Large intestine (tissue), 3 donors: ENCODE results near the gene HOXD4. TPM values are rescaled to one million over a fixed set of nuclear protein-coding genes. Genes with fewer than 3 reads are reported as not detected.
A peak's percentile ranks its signal among the peaks of the same experiment; 100 is the strongest.

Experiments used
- DNase-seq, 2 donors: peaks; one replicate each; pipeline versions ENCODE4 v3.0.0 to v3.0.0-alpha.2; 2013
- H3K27ac ChIP-seq: one replicate; pipeline ENCODE4 v1.5.1; 2013; ENCODE audit warnings: low read length
- H3K27me3 ChIP-seq: 2 replicates; pipeline ENCODE4 v1.6.1; 2013; ENCODE audit warnings: low read length; ENCODE audit not compliant: control insufficient read depth, insufficient read depth
- H3K36me3 ChIP-seq: 2 replicates; pipeline ENCODE4 v1.6.1; 2013; ENCODE audit warnings: low read length; ENCODE audit not compliant: control insufficient read depth, insufficient read depth
- H3K4me1 ChIP-seq: one replicate; pipeline ENCODE4 v1.6.1; 2013; ENCODE audit warnings: low read length; ENCODE audit not compliant: control insufficient read depth, insufficient read depth
- H3K4me3 ChIP-seq: one replicate; pipeline ENCODE4 v1.5.1; 2013; ENCODE audit warnings: low read length
- H3K9me3 ChIP-seq: one replicate; pipeline ENCODE4 v1.6.1; 2013; ENCODE audit warnings: mild to moderate bottlenecking, low read depth, low read length, moderate library complexity; ENCODE audit not compliant: control insufficient read depth
- WGBS: methylation state at CpG from one replicate; pipeline ENCODE4 v1.1.5; 2013; ENCODE audit warnings: low lambda C conversion rate; ENCODE audit not compliant: insufficient coverage; 5-methylcytosine and 5-hydroxymethylcytosine counted together
- polyA plus RNA-seq: library from polyadenylated mRNA; unstranded; fragments of 120-200 nt; gene quantifications from one replicate; pipeline ENCODE4 v1.2.1, GENCODE V29; 2013

The HOXD4 gene
- polyA plus RNA-seq, 1 donor = 4.9 TPM

- H3K4me3 ChIP-seq = peak overlapping the region; percentile 18
- peaks cover 97% of the 10 kb centered on the region for H3K27me3 ChIP-seq
- DNase-seq = no peak
- H3K4me1 ChIP-seq = peaks cover 3% of the 10 kb centered on the region
- H3K9me3 ChIP-seq = peaks cover 24% of the 10 kb centered on the region
- no peaks in the 10 kb centered on the region for H3K36me3 ChIP-seq
- no CpG with 5 or more reads among the region's 47 CpGs for WGBS
- H3K27ac ChIP-seq = no peak overlapping the region
Observed at GRCh38 chr2:176122052-176122682, 29.2 kb upstream of the HOXD4 start.

GRCh38 chr2:176122683-176123410, 28.5 kb upstream of the HOXD4 start, which contains the start of gene HOXD9:
TSS of gene HOXD9 (plus strand) at chr2:176122719. CDS start at chr2:176122769, 50 bp downstream.
- no peak for DNase-seq
- peaks cover 18% of the 10 kb centered on the region for H3K9me3 ChIP-seq
- H3K27ac ChIP-seq = no peak within 1 kb of the TSS
- peak within 1 kb of the TSS; percentile 18 for H3K4me3 ChIP-seq
- H3K27me3 ChIP-seq = peaks cover 96% of the 10 kb centered on the region
- H3K36me3 ChIP-seq = no peaks in the 10 kb centered on the region
- peaks cover 3% of the 10 kb centered on the region for H3K4me1 ChIP-seq
- no CpG with 5 or more reads among the region's 84 CpGs for WGBS

- peaks cover 96% of the 10 kb centered on the region for H3K27me3 ChIP-seq
- H3K27ac ChIP-seq = no peak overlapping the region
- no CpG with 5 or more reads among the region's 40 CpGs for WGBS
- peaks cover 16% of the 10 kb centered on the region for H3K9me3 ChIP-seq
- DNase-seq = no peak
- peak overlapping the region; percentile 9 for H3K4me3 ChIP-seq
- peaks cover 3% of the 10 kb centered on the region for H3K4me1 ChIP-seq
- no peaks in the 10 kb centered on the region for H3K36me3 ChIP-seq
Observed at GRCh38 chr2:176123411-176124109, 27.8 kb upstream of the HOXD4 start.

- WGBS = no CpG with 5 or more reads among the region's 34 CpGs
- H3K27me3 ChIP-seq = peaks cover 97% of the 10 kb centered on the region
- H3K27ac ChIP-seq = no peak overlapping the region
- H3K4me1 ChIP-seq = peaks cover 3% of the 10 kb centered on the region
- H3K4me3 ChIP-seq = no peak overlapping the region
- no peaks in the 10 kb centered on the region for H3K36me3 ChIP-seq
- peaks cover 18% of the 10 kb centered on the region for H3K9me3 ChIP-seq
- no peak for DNase-seq
Observed at GRCh38 chr2:176124110-176124946, 27.0 kb upstream of the HOXD4 start.

- no peak for DNase-seq
- WGBS = no CpG with 5 or more reads among the region's 9 CpGs
- Histone ChIP-seq H3K27ac (no peak overlapping the region), H3K27me3 (peaks cover 91% of the 10 kb centered on the region), H3K36me3 (no peaks in the 10 kb centered on the region), H3K4me3 (no peak overlapping the region), H3K9me3 (peaks cover 20% of the 10 kb centered on the region), H3K4me1 (peaks cover 3% of the 10 kb centered on the region)
Observed at GRCh38 chr2:176124947-176125771, 26.2 kb upstream of the HOXD4 start.

- peaks cover 3% of the 10 kb centered on the region for H3K4me1 ChIP-seq
- H3K36me3 ChIP-seq = no peaks in the 10 kb centered on the region
- DNase-seq = no peak
- peaks cover 91% of the 10 kb centered on the region for H3K27me3 ChIP-seq
- H3K4me3 ChIP-seq = no peak overlapping the region
- H3K27ac ChIP-seq = no peak overlapping the region
- 33% methylated on average over 1 of the region's 6 CpGs for WGBS
- peaks cover 20% of the 10 kb centered on the region for H3K9me3 ChIP-seq
Observed at GRCh38 chr2:176125772-176126054, 25.6 kb upstream of the HOXD4 start.

- Histone ChIP-seq H3K4me1 (peaks cover 3% of the 10 kb centered on the region), H3K27me3 (peaks cover 90% of the 10 kb centered on the region), H3K27ac (no peak overlapping the region), H3K9me3 (peaks cover 14% of the 10 kb centered on the region), H3K4me3 (no peak overlapping the region), H3K36me3 (no peaks in the 10 kb centered on the region)
- DNase-seq = no peak
- 0% methylated on average over 6 of the region's 13 CpGs for WGBS
Observed at GRCh38 chr2:176126929-176127773, 24.2 kb upstream of the HOXD4 start.

GRCh38 chr2:176127774-176128072, 23.6 kb upstream of the HOXD4 start:
- Histone ChIP-seq H3K27me3 (peaks cover 90% of the 10 kb centered on the region), H3K9me3 (peaks cover 10% of the 10 kb centered on the region), H3K36me3 (no peaks in the 10 kb centered on the region), H3K4me3 (no peak overlapping the region), H3K4me1 (peaks cover 2% of the 10 kb centered on the region), H3K27ac (no peak overlapping the region)
- WGBS = no CpG with 5 or more reads among the region's 4 CpGs
- DNase-seq = no peak
